K562 (cell line): ENCODE measurements around the gene FTO. TPM values are rescaled to one million over a fixed set of nuclear protein-coding genes. Genes with fewer than 3 reads are reported as not detected.

Source experiments
- ATAC-seq: fragments of 200-7000 bp; cut with Tn5 transposase; 3 replicates; pipeline ENCODE4 v1.9.1; 2020; ENCODE audit warnings: moderate library complexity
- BruUV-seq: library from RNA; stranded (reverse); fragments of 400-500 nt; replicated peaks from 2 replicates; lab custom pipeline; 2021; lab: Mats Ljungman, UMichigan
- CTCF ChIA-PET: fragments of 300-600 bp; formaldehyde crosslinking; extraction: SDS; loops from one replicate; lab custom pipeline; 2021; ENCODE audit warnings: low intra/inter-chr PET ratio; lab: Yijun Ruan, JAX
- POLR2A ChIA-PET: fragments of 300-600, 350-650 bp; sonication (Branson Sonifier 250); formaldehyde crosslinking; extraction: SDS; loops from one replicate; lab custom pipeline; 2021; ENCODE audit warnings: antibody characterized with exemption, inconsistent platforms; lab: Yijun Ruan, JAX
- DNase-seq, 4 experiments: peaks; one replicate each; pipeline versions ENCODE4 v3.0.0 to v3.0.0-alpha.2; 2011 to 2018; ENCODE audit warnings: low spot score in 3 of 4, mixed read lengths in 3 of 4; ENCODE audit errors: extremely low read depth in 1 of 4
- FAIRE-seq: peaks from 2 replicates; lab custom pipeline; 2011; peaks lifted over from hg19 to GRCh38; lab: Jason Lieb, UNC
- H2AFZ ChIP-seq: 2 replicates; pipeline ENCODE4 v1.6.0; 2011; ENCODE audit warnings: low read depth, low read length, control low read depth, inconsistent platforms
- H3K27ac ChIP-seq: fragments of 200-600 bp; 3 replicates; pipeline ENCODE4 v1.8.0; 2011; ENCODE audit warnings: low read depth, mild to moderate bottlenecking, control low read depth, inconsistent platforms, low read length, moderate library complexity, mixed read lengths; ENCODE audit errors: extremely low read depth
- H3K27me3 ChIP-seq, 2 experiments: fragments of 300-600 bp in 1 of 2; 2 replicates in 1 of 2; 3 replicates in 1 of 2; pipeline versions ENCODE4 v1.6.0 to v1.8.0; 2011; ENCODE audit warnings: inconsistent platforms in 2 of 2, low read length in 2 of 2, mild to moderate bottlenecking in 1 of 2, mixed read lengths in 1 of 2, moderate library complexity in 1 of 2; ENCODE audit not compliant: control insufficient read depth in 2 of 2, insufficient read depth in 2 of 2
- H3K36me3 ChIP-seq: fragments of 300-600 bp; 3 replicates; pipeline ENCODE4 v1.8.0; 2011; ENCODE audit warnings: mild to moderate bottlenecking, low read length, inconsistent platforms; ENCODE audit not compliant: control insufficient read depth, insufficient read depth
- H3K4me1 ChIP-seq, 2 experiments: fragments of 200-600 bp in 1 of 2; replicated peaks in 1 of 2; 2 replicates in 1 of 2; 3 replicates in 1 of 2; pipeline versions ENCODE4 v1.5.1 to v1.8.0; 2011; ENCODE audit warnings: inconsistent platforms in 2 of 2, low read length in 2 of 2, mild to moderate bottlenecking in 1 of 2, mixed read lengths in 1 of 2, moderate library complexity in 1 of 2; ENCODE audit not compliant: control insufficient read depth in 2 of 2, insufficient read depth in 2 of 2
- H3K4me2 ChIP-seq: 2 replicates; pipeline ENCODE4 v1.6.1; 2011; ENCODE audit warnings: low read length, control low read depth, inconsistent platforms, mixed read lengths; ENCODE audit not compliant: insufficient read depth
- H3K4me3 ChIP-seq: fragments of 200-600 bp; sonication (generic), shearing (Covaris generic); 2 replicates; pipeline ENCODE4 v1.5.1; 2016; ENCODE audit warnings: control low read depth, inconsistent platforms
- H3K79me2 ChIP-seq: fragments of 200-600 bp; 3 replicates; pipeline ENCODE4 v1.8.0; 2011; ENCODE audit warnings: low read length, inconsistent platforms; ENCODE audit not compliant: control insufficient read depth, insufficient read depth
- H3K9ac ChIP-seq, 2 experiments: 2 replicates each; pipeline versions ENCODE4 v1.6.0 to v1.6.1; 2011; ENCODE audit warnings: low read depth in 2 of 2, low read length in 2 of 2, control low read depth in 1 of 2, inconsistent platforms in 1 of 2, mild to moderate bottlenecking in 1 of 2, mixed read lengths in 1 of 2; ENCODE audit not compliant: insufficient read depth in 1 of 2
- H3K9me1 ChIP-seq: one replicate; pipeline ENCODE4 v1.6.0; 2011; ENCODE audit warnings: inconsistent platforms, mild to moderate bottlenecking, low read length, moderate library complexity; ENCODE audit not compliant: control insufficient read depth, insufficient read depth
- H3K9me3 ChIP-seq: replicated peaks from 2 replicates; pipeline ENCODE4 v1.5.1; 2011; ENCODE audit warnings: low read depth, low read length, inconsistent platforms; ENCODE audit not compliant: control insufficient read depth, insufficient read depth
- H4K20me1 ChIP-seq: replicated peaks from 2 replicates; pipeline ENCODE4 v1.6.1; 2011; ENCODE audit warnings: low read length, inconsistent platforms, mixed read lengths; ENCODE audit not compliant: control insufficient read depth, insufficient read depth
- HSF4 ChIP-seq: fragments of 250-450 bp; sonication (Bioruptor Pico); IDR thresholded peaks from 2 replicates; pipeline ENCODE4 v2.1.2; 2022; ENCODE audit warnings: mild to moderate bottlenecking, moderate library complexity, borderline replicate concordance
- KDM4B ChIP-seq, 2 experiments: fragments of 450-650 bp in 1 of 2; sonication (generic) in 1 of 2; IDR thresholded peaks; 2 replicates each; pipeline ENCODE4 v1.6.1; 2016 to 2017; ENCODE audit warnings: borderline replicate concordance in 2 of 2, antibody characterized with exemption in 1 of 2, low read depth in 1 of 2, mild to moderate bottlenecking in 1 of 2
- RBM22 ChIP-seq: fragments of 200-400 bp; formaldehyde crosslinking; IDR thresholded peaks from 2 replicates; pipeline ENCODE4 v1.6.1; 2018; ENCODE audit warnings: low read length, low read depth; ENCODE audit not compliant: poor library complexity, severe bottlenecking
- STAG1 ChIP-seq: sonication (generic); formaldehyde crosslinking; IDR thresholded peaks from 2 replicates; pipeline ENCODE4 v1.5.0; 2020; ENCODE audit warnings: missing genetic modification reagents, borderline replicate concordance
- ZNF785 ChIP-seq: fragments of 250-450 bp; sonication (Bioruptor Pico); IDR thresholded peaks from 2 replicates; pipeline ENCODE4 v1.4.0; 2020; ENCODE audit warnings: mild to moderate bottlenecking
- ZSCAN29 ChIP-seq: fragments of 450-650 bp; IDR thresholded peaks from 2 replicates; pipeline ENCODE4 v1.6.1; 2017
- WGBS: fragments of 100-300 bp; shearing (Covaris generic); methylation state at CpG from one replicate; pipeline ENCODE4 v1.1.6; 2016; ENCODE audit warnings: low coverage, mixed read lengths; ENCODE audit not compliant: insufficient coverage; ENCODE audit errors: missing lambda C conversion rate; 5-methylcytosine and 5-hydroxymethylcytosine counted together
- in situ Hi-C: fragments of 300-500 bp; cut with MboI; formaldehyde crosslinking; loops from 4 replicates; pipeline ENCODE4 v1.15.0; 2018; ENCODE audit warnings: inconsistent platforms, mixed read lengths
- intact Hi-C: fragments of 100-400 bp; cut with micrococcal nuclease; formaldehyde crosslinking; loops from 2 replicates; pipeline ENCODE4 v1.14.2; 2022
- polyA plus RNA-seq, 8 experiments: library from polyadenylated mRNA; depleted of rRNA in 4 of 8; stranded (reverse) in 5 of 8; unstranded in 3 of 8; fragments of >200 nt; fragmentation: Nextera tagmentation in 2 of 8; fragmentation: Illumina TruSeq in 1 of 8; extraction: Ambion mirVana in 2 of 8; extraction: Trizol in 1 of 8; gene quantifications; 2 replicates each; pipeline versions ENCODE4 v1.2.1 to v1.2.3, GENCODE V29; 2011 to 2014; ENCODE audit warnings: inconsistent platforms in 1 of 8, missing spikeins in 1 of 8
- total RNA-seq, 7 experiments: library from RNA; depleted of rRNA in 6 of 7; stranded (reverse); fragments of >200 nt in 6 of 7; fragmentation: Illumina TruSeq in 2 of 7; extraction: Trizol in 2 of 7; gene quantifications; 2 replicates each; pipeline versions ENCODE4 v1.2.1 to v1.2.3, GENCODE V29; 2011 to 2021; ENCODE audit warnings: low replicate concordance in 1 of 7
- TF ChIP-seq, protein P1 (sequence below), 2 experiments: fragments of 450-650 bp in 1 of 2; sonication (generic) in 1 of 2; formaldehyde crosslinking in 1 of 2; IDR thresholded peaks; 2 replicates each; pipeline versions ENCODE4 v1.7.1 to v1.9.0; 2016 to 2022; ENCODE audit warnings: inconsistent platforms in 1 of 2, mild to moderate bottlenecking in 1 of 2, missing genetic modification reagents in 1 of 2
- TF ChIP-seq, protein P2 (sequence below): sonication (generic); formaldehyde crosslinking; IDR thresholded peaks from 2 replicates; pipeline ENCODE4 v1.8.0; 2023; ENCODE audit warnings: mild to moderate bottlenecking, missing genetic modification reagents

FTO gene
- total and polyA plus RNA-seq, 9 of the 15 experiments (the other 6 are each of a cell fraction or from before 2014, with no cell fraction given) = 11.3 to 27.7 (median 25.5) TPM

DNA sequence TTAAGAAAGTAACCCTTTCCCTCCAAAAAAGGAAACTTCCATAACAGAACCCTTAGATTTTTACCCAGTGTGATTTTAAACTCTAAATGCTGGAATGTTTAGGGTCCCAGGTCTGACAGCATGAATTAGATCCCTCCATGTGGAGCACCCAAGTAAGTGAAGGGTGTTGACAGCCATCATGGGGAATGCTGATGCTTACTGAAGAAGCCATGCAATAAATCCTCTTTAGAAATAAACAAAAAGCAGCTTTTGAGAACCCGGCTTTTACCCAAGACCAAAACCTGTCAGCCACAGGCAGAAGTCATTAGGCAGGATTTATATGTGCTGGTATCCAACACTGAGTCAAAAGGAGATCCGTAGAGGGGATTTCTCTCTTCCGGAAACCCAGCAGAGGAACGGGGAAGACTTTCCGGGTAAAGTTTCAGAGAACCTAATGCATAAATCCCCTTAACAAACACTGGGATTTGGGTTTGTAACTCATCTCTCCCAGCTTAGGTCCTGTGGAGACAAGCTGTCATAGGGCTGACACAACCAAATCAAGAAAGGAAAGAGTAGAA is 295.1 kb downstream of the FTO start (continued):
- TF ChIP-seq STAG1 (no peak), RBM22 (no peak)
- TF ChIP-seq, all 486 proteins: peak for 0

DNA sequence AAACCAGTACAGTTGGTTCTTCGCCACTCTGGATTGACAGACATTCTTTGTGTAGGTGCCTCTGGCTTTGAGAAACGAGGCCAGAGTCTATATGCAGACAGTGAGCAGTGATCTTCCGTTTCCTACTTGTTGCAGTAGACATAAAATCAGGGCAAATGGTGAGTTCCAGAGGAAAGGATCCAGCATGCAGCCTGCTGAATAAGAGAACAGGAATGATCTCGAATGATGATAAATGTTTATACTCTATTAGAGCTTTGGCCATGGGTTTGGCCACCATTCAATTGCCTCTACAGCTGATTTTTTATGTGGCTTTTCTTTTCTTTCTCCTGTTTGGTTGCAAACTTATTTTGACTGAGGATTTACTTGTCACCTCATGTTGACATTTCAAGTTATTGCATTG is 295.9 kb downstream of the FTO start:
- Histone ChIP-seq H3K36me3 (no peaks in the 10 kb centered on the region), H3K79me2 (no peaks in the 10 kb centered on the region), H3K4me2 (no peak overlapping the region), H3K9me3 (no peaks in the 10 kb centered on the region), H3K9me1 (no peaks in the 10 kb centered on the region), H3K27ac (no peak overlapping the region), H3K9ac (no peak overlapping the region), H2AFZ (no peak overlapping the region), H3K27me3 (no peaks in the 10 kb centered on the region; a peak in 1 of 5 replicates), H3K4me3 (no peak overlapping the region), H3K4me1 (no peaks in the 10 kb centered on the region), H4K20me1 (no peaks in the 10 kb centered on the region)
- intact Hi-C loops (no loop called here), in situ Hi-C loops (no loop called here)
- DNase-seq (no peak), FAIRE-seq (no peak), ATAC-seq (no peak)
- ChIA-PET CTCF (no interaction called here), POLR2A (interaction anchor here (0.6 kb wide), 1 partner anchor 9 kb away, joined by 3 read pairs; no protein-coding TSS in a partner anchor)
- BruUV-seq = no TSS peak
- WGBS = 13% methylated on average over 4 of the region's 4 CpGs
- TF ChIP-seq HSF4 (CRISPR knock-in tag) = no peak
- TF ChIP-seq ZSCAN29 = no peak
- TF ChIP-seq ZNF785 (CRISPR knock-in tag) = no peak
- TF ChIP-seq, protein P1, sequence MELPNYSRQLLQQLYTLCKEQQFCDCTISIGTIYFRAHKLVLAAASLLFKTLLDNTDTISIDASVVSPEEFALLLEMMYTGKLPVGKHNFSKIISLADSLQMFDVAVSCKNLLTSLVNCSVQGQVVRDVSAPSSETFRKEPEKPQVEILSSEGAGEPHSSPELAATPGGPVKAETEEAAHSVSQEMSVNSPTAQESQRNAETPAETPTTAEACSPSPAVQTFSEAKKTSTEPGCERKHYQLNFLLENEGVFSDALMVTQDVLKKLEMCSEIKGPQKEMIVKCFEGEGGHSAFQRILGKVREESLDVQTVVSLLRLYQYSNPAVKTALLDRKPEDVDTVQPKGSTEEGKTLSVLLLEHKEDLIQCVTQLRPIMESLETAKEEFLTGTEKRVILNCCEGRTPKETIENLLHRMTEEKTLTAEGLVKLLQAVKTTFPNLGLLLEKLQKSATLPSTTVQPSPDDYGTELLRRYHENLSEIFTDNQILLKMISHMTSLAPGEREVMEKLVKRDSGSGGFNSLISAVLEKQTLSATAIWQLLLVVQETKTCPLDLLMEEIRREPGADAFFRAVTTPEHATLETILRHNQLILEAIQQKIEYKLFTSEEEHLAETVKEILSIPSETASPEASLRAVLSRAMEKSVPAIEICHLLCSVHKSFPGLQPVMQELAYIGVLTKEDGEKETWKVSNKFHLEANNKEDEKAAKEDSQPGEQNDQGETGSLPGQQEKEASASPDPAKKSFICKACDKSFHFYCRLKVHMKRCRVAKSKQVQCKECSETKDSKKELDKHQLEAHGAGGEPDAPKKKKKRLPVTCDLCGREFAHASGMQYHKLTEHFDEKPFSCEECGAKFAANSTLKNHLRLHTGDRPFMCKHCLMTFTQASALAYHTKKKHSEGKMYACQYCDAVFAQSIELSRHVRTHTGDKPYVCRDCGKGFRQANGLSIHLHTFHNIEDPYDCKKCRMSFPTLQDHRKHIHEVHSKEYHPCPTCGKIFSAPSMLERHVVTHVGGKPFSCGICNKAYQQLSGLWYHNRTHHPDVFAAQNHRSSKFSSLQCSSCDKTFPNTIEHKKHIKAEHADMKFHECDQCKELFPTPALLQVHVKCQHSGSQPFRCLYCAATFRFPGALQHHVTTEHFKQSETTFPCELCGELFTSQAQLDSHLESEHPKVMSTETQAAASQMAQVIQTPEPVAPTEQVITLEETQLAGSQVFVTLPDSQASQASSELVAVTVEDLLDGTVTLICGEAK (IDR thresholded peaks at IDR 0.05) = no peak
- TF ChIP-seq, protein P1 (CRISPR knock-in tag; IDR thresholded peaks at IDR 0.05) = no peak
- TF ChIP-seq KDM4B (IDR thresholded peaks at IDR 0.05; ENCODE audit: borderline replicate concordance in 2 of 2, low read depth in 1 of 2) = no peak
- TF ChIP-seq, protein P2, sequence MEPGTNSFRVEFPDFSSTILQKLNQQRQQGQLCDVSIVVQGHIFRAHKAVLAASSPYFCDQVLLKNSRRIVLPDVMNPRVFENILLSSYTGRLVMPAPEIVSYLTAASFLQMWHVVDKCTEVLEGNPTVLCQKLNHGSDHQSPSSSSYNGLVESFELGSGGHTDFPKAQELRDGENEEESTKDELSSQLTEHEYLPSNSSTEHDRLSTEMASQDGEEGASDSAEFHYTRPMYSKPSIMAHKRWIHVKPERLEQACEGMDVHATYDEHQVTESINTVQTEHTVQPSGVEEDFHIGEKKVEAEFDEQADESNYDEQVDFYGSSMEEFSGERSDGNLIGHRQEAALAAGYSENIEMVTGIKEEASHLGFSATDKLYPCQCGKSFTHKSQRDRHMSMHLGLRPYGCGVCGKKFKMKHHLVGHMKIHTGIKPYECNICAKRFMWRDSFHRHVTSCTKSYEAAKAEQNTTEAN (CRISPR knock-in tag) = no peak
